Ishikawa (cell line): ENCODE measurements around the gene MITF.

Experiments
- CEBPB ChIP-seq: IDR thresholded peaks from 2 replicates; pipeline ENCODE4 v1.6.1; 2012
- EGR1 ChIP-seq: IDR thresholded peaks from 2 replicates; pipeline ENCODE4 v1.6.1; 2012
- EP300 ChIP-seq: IDR thresholded peaks from 2 replicates; pipeline ENCODE4 v1.6.1; 2012; ENCODE audit warnings: borderline replicate concordance
- MAX ChIP-seq: IDR thresholded peaks from 2 replicates; pipeline ENCODE4 v1.6.1; 2012
- REST ChIP-seq: IDR thresholded peaks from 2 replicates; pipeline ENCODE4 v1.6.1; 2012; ENCODE audit warnings: low read depth, mild to moderate bottlenecking
- TAF1 ChIP-seq: IDR thresholded peaks from 2 replicates; pipeline ENCODE4 v1.6.1; 2012; ENCODE audit warnings: low read depth, mild to moderate bottlenecking
- TCF12 ChIP-seq: IDR thresholded peaks from 2 replicates; pipeline ENCODE4 v1.6.1; 2012; ENCODE audit warnings: low read depth
- USF1 ChIP-seq: IDR thresholded peaks from 2 replicates; pipeline ENCODE4 v1.6.1; 2012

GRCh38 chr3:69784954-69785514 is 45.8 kb downstream of the MITF start:
- TF ChIP-seq EGR1 (no peak), CEBPB (no peak), TAF1 (no peak), TCF12 (no peak), EP300 (no peak), USF1 (no peak), REST (no peak), MAX (no peak)
